GM10847 (cell line): ENCODE data around the gene TMEM132D.

Experiments used
- POLR2A ChIP-seq: IDR thresholded peaks from 2 replicates; pipeline ENCODE4 v1.6.1; 2011; ENCODE audit not compliant: insufficient read length; ENCODE audit errors: extremely low read depth

TMEM132D gene

DNA sequence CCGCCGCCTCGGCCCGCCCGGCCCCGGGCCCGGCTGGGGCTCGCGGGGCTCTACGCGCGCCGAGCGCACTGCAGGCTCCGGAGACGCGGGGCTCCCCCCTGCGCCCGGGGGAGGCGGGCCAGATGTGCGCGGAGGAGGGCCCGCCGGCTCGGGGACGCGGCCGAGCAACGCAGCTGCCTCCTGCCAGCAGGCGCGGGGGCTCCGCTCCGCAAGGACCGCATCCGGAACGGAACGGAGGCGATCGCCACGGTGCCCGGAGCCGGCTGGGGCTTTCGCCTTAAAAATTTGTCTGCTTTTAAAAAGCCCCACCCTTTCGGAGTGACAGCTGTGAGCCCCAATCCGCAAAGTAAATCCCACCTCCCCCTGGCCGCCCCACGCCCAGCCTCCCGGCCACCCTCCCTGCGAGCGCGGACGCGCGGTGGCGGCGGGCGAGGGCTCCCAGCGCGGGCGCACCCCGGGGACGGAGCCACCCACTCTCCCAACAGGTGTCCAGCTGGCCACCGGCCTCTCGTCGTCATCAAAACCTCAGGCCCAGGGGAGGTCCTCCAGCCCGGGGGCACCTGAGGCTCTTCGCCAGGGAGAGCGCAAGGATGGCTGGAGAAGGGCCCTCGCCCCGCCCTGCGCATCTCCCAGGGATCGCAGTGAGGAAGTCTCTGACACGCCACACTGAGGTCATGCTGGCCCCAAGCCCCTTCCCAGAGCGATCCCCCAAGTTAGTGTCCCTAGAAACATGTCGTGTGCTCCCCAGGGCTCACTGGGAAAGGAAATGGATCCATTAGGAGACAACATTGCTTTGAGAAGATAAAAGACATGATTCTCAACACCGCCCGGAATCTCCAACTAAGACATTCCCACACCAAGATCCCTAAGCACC lies at the start of gene TMEM132D:
TMEM132D (minus strand) TSS at position 70 of the 874 bp plus-strand sequence.
- no peak for TF ChIP-seq POLR2A

DNA sequence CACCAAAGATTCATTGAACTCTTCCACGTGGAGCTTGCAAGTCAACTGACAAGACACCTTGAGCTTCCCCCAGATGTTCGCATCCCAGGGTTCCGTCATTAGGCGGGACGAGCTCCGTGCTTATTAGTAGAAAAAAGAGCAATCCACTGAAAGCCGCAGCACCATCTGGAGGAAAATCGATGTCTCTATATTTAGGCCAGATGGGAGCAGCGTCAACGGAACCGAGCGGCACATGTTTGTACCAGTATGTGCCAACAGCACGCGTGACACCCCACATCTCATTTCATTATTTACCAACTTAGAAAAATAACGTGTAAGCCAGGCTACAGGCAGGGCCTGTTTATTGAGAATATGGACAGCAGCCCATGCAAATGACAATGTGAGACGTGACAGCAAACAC lies 45.8 kb upstream of the TMEM132D start:
- no peak for TF ChIP-seq POLR2A

- TF ChIP-seq POLR2A = no peak
These were observed 37.8 kb upstream of the TMEM132D start for GRCh38 chr12:129941618-129942017.

- no peak for TF ChIP-seq POLR2A
These were observed 34.3 kb upstream of the TMEM132D start for GRCh38 chr12:129938089-129938488.

- TF ChIP-seq POLR2A = no peak
These were observed 33.6 kb upstream of the TMEM132D start for GRCh38 chr12:129937426-129937825.

DNA sequence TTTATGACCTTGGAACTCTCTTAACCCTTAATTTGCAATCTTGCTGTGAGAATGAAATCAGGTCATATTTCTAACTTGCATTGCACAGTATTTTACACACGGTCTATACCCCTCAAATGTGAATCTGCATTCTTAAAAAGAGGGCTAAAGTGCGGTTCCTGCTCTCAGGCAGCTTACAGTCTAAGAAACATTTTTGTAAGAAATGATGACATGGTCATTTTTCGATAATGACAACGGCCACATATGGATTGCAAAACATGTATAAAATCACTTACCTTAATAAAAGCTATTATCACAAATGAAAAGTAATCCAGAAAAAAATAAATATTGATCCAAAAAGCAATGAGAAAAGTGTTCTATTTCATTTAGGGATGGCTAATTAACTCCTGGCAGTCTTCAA lies 24.8 kb upstream of the TMEM132D start:
- TF ChIP-seq POLR2A = no peak

DNA sequence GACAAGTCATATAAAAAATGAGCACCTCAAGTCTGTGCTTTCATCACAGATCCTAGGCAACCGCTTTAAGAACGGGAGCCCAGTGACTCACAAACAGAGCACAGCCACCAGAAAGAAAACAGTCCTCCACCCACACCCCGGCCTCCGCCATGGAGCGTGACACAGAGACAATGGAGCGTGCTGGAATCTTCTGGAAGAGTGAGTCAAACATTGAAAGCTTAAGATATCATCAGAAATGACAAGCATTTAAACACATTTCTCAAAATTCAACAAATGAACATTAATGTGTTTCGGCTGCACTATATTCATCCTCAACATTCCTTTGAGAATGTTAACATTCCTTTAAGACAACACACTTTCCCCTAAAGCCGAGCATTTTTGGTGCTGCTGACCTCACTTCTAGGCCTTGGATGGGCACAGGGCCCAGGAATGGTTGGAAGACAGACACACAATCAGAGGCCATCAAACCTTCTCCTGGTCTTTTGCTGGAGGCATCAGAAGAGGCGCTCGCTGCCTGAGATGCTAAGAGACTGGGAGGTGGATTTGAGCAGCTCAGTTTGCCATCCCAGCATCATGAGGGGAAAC lies 23.6 kb upstream of the TMEM132D start:
- no peak for TF ChIP-seq POLR2A

- TF ChIP-seq POLR2A = no peak
These were observed 7.7 kb upstream of the TMEM132D start for GRCh38 chr12:129911428-129912049.

- TF ChIP-seq POLR2A = no peak
These were observed 5.5 kb upstream of the TMEM132D start for GRCh38 chr12:129909051-129910020.

DNA sequence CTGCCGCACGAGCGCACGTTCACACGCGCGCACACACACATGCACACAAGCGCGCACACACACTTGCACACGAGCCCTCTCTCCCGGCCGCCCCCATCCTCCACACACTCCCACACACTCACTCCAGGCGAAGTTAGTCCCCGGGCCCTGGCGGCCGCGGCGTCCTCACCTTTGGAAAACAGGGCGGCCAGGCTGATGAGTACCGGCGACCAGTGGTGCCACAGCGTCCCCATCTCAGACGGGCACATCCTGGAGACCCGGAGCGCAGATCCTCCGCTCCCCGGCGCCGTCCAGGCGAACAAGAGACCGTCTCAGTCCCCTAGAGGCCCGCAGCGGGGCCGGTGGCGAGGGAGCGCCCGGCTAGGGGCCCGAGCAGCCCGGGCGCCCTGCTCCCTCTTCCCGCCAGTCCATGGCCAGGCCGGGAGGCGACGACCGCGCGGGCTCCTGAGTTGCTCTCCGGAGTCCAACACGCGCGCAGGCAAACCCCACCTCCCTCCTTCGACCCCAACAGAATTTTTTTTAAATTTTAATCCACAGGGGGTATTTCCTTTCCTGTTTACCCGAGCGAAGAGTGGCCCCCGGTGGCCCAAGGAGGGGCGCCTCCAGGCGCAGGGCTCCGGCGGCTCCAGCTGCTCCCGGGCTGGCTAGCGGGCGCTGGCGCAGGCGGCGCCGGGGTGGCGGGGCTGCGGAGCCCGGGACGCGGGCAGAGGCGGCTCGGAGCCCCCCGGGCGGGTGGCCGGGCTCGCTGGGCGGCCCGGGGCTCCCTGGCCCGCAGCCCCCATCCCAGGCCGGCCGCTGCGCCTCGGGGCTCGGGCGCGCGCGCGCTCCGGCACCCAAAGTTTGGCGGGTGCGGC lies 506 bp downstream of the TMEM132D start:
- TF ChIP-seq POLR2A = no peak

DNA sequence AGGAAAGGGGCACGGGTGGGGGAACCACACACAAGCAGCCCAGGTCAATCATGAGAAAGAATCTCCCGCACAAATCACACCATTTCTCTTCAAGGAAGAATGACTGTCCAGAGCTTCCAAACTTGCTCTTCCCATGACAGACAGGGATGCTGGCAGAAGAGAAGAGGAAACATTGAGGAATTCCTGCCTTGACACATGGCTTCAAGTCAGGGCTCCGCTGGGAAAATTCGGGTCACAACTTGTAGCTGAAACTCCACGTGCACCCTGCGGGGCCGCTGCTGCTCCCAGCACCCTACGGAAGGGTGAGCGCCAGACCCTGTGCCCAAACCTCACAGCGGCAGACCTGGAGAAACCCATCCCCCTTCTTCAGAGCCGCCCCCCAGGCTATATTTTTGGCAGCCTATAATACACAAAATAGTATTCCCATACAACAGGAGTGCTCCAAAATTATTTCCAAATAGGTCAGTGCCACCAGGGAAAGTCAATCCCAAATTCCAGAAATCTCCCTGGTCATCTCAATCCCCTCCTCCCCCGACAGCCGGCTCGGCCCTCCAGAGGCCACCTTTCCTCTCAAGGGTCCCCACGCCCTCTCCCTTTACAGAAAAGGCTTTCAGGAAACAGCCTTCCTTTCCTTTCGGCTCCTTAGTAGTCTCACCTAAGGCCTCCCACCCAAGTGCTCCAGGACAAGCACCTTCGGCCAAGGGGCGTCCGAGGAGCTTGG lies 1.3 kb downstream of the TMEM132D start:
- no peak for TF ChIP-seq POLR2A

DNA sequence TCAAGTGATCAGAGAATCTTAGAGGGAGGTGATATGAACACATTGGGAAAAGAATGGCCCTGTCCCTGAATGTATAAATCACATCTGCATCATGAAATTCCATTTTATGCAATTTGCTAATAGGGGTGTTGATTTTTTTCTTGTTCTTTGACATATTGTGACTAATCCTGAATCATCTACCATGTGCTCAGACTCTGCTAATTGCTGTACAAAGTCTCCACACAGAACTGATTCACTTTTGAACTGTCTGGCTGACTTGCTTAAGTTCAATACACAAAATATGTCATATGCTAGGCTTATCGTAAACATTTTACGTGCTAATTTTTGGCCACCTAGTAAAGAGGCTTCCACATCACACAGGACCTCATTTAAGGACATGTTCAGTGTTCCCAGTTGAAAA lies 2.6 kb downstream of the TMEM132D start:
- no peak for TF ChIP-seq POLR2A

- no peak for TF ChIP-seq POLR2A
These were observed 3.5 kb downstream of the TMEM132D start for GRCh38 chr12:129900306-129900705.
